GM12872 (cell line): ENCODE measurements around the gene PLXNA4.

Experiments
- CTCF ChIP-seq: IDR thresholded peaks from 3 replicates; pipeline ENCODE4 v1.5.1; 2011; ENCODE audit warnings: low read depth, mild to moderate bottlenecking, low read length, moderate library complexity; ENCODE audit not compliant: insufficient read depth

Gene PLXNA4

DNA sequence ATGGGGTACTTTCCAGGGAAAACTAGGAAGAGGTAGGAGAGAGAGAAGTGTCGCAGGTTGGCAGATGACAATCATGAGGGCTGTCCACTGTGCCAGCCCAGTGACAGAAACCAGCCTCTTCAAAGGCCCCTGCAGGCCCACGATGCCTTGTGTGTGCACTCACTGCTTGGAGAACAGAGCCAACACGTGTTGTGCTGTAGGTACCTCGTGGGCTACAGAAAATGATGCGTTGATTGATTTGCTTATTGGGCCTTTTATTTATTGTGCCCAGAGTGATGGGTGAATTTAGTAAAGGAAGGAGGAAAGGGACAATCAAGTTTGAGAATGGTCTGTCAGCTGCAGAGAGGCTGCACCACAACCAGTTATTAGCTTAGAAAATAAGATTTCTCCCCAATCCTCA, 215.1 kb downstream of the PLXNA4 start:
- no peak for TF ChIP-seq CTCF

GRCh38 chr7:132359743-132360142, 216.5 kb downstream of the PLXNA4 start:
- TF ChIP-seq CTCF = no peak

DNA sequence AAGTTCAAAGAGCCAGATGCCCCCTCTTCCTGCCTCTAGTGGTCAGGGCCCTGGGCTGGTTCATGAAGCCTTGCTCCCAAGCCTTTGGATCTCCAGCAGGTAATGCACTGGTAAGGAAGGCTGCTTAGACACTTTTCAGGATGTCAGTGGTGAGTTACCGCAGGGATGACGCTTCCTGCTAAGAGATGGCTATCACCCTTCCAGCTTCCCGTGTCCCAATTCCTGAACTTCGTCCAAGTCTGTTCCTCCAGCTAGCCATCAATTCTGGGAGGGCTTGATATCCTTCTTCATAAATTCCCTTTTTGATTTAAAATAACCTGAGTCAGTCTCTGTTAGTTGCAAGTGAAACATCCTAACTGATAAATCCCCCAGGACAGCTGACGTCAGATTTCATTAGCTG, 221.2 kb downstream of the PLXNA4 start:
- TF ChIP-seq CTCF = no peak

DNA sequence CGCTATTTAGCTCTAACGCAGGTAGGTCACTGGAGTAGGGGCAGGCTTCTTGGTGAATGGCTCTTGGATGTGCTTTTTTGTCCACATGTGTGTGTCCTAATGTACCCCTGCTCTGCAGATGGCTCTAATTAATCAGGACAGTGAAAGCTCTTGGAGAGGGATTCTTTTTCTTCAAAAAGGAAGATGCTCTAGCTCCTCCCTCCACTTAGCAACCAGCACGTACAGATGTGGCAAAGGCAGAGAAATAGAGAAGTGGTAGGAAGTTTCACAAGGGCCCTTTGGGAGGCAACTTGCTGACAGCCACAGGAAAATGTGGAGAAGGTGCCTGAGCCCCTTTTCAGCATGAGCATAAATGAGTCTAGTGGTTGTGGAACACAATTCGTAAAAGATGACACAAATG, 221.7 kb downstream of the PLXNA4 start:
- TF ChIP-seq CTCF = no peak

DNA sequence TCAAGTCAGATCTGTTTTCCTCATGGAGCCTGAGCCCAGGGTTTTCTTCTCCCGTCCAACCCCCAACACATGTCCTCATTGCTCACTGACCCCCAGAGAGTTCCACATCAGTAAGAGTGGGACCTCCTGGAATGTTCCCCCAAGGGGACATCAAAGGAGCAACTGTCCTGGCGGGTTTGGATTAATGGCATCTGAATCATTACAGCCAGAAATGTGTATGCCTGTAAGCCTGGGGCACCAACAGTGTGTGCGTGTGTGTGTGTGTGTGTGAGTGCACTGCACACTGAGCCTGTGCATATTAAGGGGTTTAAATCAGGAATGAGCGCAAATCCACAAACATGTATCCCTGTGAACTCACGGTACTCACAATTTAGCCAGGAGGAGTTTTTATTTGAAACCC, 222.3 kb downstream of the PLXNA4 start:
- no peak for TF ChIP-seq CTCF

DNA sequence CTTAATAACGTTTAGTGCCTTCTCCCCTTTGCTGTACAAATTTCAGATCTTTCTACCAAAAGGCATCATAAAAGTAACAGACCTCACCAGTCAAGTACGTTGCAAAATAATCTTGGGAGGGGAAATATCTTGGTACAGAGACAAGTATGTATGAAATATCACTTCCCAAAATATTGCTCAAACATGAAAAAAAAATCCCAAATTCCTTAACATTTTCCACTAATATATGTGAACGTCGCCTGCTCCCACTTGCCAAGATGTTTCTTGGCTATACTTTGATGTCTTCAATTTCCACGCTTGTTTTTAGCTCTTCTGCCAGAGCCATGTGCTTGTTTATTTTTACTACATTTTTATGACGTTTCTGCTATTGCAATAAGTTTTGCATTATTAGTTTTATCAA, 223.5 kb downstream of the PLXNA4 start:
- TF ChIP-seq CTCF = no peak

GRCh38 chr7:132351954-132352499, 224.2 kb downstream of the PLXNA4 start:
- TF ChIP-seq CTCF = no peak
